SU-DHL-6 (cell line): ENCODE measurements around the gene FGD4.

Source experiments
- EZH2phosphoT487 ChIP-seq: fragments of 200-600 bp; sonication (generic), shearing (Covaris generic); conservative IDR thresholded peaks from 2 replicates; pipeline ENCODE4 v1.6.1; 2018; ENCODE audit warnings: mild to moderate bottlenecking, antibody characterized with exemption, low read length, moderate library complexity, mixed read lengths
- TF ChIP-seq, protein P1 (sequence below): fragments of 200-600 bp; sonication (generic); IDR thresholded peaks from one replicate; pipeline ENCODE4 v1.5.1; 2017; ENCODE audit warnings: antibody characterized with exemption, mild to moderate bottlenecking, low read length, moderate library complexity; ENCODE audit not compliant: insufficient read depth, poor library complexity, severe bottlenecking

DNA sequence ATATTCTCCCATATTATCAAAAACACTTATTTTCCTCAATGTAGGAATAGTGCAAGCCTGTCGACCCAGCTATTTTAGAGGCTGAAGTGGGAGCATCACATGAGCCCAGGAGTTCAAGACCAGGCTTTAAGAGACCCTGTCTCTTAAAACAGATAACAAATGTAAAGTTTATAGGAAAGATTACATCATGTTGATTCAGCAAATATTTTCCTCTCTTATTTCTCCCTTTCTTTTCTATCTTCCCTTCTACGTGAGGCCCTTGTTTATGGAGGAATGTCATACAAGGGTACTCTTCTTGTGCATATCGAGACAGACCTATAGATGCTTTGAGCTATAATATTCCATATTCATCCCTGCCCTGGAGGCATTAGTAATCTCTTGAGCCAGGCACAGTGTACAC lies 36.5 kb upstream of the FGD4 start:
- TF ChIP-seq, protein P1, sequence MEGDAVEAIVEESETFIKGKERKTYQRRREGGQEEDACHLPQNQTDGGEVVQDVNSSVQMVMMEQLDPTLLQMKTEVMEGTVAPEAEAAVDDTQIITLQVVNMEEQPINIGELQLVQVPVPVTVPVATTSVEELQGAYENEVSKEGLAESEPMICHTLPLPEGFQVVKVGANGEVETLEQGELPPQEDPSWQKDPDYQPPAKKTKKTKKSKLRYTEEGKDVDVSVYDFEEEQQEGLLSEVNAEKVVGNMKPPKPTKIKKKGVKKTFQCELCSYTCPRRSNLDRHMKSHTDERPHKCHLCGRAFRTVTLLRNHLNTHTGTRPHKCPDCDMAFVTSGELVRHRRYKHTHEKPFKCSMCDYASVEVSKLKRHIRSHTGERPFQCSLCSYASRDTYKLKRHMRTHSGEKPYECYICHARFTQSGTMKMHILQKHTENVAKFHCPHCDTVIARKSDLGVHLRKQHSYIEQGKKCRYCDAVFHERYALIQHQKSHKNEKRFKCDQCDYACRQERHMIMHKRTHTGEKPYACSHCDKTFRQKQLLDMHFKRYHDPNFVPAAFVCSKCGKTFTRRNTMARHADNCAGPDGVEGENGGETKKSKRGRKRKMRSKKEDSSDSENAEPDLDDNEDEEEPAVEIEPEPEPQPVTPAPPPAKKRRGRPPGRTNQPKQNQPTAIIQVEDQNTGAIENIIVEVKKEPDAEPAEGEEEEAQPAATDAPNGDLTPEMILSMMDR, result no peak
- TF ChIP-seq EZH2phosphoT487, result no peak
